Subcutaneous adipose tissue (tissue), 4 donors: ENCODE data around the gene ARHGAP25. TPM values are rescaled to one million over a fixed set of nuclear protein-coding genes. Genes with fewer than 3 reads are reported as not detected.

Source experiments
- total RNA-seq, 4 donors: library from RNA; depleted of rRNA; stranded (reverse); fragments of >200 nt; gene quantifications; one replicate each; pipeline ENCODE4 v1.1.0, GENCODE V29; 2016
- TF ChIP-seq, protein P1 (sequence below): fragments of 450-650 bp; IDR thresholded peaks from one replicate; pipeline ENCODE4 v1.5.1; 2016; ENCODE audit warnings: low read depth, mild to moderate bottlenecking, control low read depth, antibody characterized with exemption, moderate library complexity

Gene ARHGAP25
- total RNA-seq, 4 donors from 2014 or later = 7.3 to 29.7 (median 14.3) TPM

DNA sequence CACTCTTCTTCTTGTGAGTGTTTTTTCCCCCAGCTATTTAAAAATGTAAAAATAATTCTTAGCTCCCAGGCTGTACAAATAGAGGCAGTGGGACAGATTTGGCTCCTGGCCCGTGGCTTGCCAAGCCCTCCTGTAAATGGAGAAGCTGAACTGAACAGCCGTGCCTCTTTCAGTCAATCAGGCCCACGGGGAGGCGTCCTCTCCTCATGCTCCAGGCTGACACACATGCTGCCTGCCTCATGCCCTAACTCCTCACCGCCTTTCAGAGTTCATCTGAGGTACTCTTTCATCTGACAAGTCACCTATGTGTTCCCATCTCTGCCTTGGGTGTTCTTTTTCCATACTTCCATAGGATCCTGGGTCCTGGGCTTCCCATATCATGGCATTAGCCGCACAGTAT lies 77.6 kb downstream of the ARHGAP25 start:
- TF ChIP-seq, protein P1, sequence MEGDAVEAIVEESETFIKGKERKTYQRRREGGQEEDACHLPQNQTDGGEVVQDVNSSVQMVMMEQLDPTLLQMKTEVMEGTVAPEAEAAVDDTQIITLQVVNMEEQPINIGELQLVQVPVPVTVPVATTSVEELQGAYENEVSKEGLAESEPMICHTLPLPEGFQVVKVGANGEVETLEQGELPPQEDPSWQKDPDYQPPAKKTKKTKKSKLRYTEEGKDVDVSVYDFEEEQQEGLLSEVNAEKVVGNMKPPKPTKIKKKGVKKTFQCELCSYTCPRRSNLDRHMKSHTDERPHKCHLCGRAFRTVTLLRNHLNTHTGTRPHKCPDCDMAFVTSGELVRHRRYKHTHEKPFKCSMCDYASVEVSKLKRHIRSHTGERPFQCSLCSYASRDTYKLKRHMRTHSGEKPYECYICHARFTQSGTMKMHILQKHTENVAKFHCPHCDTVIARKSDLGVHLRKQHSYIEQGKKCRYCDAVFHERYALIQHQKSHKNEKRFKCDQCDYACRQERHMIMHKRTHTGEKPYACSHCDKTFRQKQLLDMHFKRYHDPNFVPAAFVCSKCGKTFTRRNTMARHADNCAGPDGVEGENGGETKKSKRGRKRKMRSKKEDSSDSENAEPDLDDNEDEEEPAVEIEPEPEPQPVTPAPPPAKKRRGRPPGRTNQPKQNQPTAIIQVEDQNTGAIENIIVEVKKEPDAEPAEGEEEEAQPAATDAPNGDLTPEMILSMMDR = no peak

DNA sequence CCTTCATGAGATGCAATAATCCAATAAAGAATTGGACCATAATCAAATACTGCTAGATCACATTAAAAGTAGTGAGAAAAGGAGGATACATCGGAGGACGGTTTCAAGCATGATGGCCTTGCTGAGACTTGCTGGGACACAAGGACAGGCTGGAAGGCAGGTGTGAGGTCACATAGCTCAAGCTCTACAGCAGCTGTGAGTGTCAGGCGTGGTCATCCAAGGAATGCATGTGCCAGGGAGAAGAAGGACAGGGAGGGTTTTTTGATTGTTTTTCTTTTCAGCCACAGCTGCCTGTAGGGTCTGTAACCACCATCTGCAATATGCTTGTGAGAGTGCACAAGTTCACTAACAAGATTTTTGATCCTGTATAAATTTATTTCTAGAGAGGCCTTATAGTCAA lies 79.0 kb downstream of the ARHGAP25 start:
- TF ChIP-seq, protein P1 = no peak

DNA sequence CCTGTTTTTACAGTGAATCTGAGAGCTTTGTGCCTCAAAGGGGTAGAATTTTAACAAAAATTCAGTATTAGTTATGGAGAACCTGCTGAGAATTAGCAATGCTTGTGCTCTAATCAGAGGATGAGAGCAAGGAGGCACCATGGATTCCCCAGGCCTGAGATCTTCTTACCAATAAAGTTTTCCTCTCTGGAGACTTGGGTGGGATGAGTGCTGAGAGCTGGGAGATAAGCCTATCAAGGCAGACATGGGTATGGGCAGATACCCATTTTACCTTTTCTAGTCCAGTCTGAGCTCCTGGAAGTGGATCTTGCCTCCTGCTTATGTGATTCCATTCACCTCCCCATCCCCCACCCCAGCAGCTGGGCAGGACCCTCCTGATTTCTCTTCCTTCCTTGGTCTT lies 82.7 kb downstream of the ARHGAP25 start:
- TF ChIP-seq, protein P1 = no peak

DNA sequence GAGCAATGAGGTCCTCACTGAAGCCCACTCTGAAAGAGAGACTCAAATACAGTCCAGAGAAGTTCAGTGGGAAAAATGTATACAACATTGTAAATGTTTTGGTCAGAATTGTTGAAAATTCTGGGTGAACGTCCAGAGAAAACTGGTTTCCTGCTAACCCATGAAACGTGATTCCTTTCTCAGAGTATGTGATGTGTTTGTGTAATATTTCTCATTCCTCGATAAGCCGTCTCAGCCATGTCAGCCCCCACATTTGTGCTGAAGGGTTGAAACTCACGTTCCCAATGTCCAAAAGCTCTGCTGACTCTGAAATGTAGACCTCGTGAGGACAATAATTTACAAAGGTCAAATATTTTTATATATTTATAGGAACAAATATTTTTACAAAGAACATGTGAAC lies 84.9 kb downstream of the ARHGAP25 start:
- TF ChIP-seq, protein P1 = no peak

DNA sequence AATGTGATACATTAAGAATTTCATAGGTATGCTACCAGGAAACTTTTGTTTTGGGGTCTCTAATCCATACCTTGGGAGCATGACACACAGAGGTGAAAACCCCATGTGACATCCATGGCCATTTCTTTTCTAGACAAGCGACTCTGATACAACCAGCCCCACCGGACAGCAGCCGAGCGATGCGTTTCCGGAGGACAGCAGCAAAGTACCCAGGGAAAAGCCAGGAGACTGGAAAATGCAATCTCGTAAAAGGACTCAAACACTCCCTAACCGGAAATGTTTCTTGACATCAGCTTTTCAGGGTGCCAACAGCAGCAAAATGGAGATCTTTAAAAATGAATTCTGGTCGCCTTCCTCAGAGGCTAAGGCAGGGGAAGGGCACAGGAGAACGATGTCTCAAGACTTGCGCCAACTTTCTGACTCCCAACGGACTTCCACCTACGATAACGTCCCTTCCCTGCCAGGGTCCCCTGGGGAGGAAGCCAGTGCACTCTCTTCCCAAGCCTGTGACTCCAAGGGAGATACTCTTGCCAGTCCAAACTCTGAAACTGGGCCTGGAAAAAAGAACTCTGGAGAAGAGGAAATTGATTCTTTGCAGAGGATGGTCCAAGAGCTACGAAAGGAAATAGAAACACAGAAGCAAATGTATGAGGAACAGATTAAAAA lies 87.7 kb downstream of the ARHGAP25 start:
- TF ChIP-seq, protein P1 = no peak

DNA sequence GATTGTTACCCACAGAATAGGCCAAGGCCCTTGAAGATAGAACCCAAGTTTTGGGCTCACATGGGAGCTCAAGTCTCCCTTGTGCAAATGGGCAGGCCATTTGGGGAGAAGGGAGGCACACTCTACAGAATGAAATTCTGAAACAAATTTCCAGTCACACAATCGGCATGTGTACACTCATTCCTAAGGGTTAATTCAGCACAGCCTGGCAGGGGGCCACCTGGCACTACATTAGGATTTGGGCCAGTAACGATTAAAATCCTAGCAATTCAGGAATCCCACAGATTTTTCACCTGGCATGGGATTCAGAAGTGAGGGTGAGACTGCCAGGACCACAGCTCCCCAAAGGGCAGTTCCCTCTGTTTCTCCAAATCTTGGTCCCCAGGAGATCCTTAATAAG lies 90.2 kb downstream of the ARHGAP25 start:
- TF ChIP-seq, protein P1 = no peak

DNA sequence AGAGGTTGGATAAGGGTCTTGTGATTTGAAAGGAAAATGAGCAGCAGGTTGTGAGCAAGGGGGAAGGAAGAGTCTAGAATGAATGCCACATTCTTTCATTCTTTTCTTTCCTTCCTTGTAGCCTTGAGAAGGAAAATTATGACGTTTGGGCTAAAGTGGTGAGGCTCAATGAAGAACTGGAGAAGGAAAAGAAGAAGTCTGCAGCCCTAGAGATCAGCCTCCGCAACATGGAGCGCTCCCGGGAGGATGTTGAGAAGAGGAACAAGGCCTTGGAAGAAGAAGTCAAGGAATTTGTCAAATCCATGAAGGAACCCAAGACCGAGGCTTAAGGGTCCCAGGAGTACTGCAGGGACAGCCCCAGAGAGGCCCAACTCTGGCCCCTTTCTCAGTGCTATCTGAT lies 91.3 kb downstream of the ARHGAP25 start:
- TF ChIP-seq, protein P1 = no peak
